ENCODE results near the gene RBBP7.

The RBBP7 gene

DNA sequence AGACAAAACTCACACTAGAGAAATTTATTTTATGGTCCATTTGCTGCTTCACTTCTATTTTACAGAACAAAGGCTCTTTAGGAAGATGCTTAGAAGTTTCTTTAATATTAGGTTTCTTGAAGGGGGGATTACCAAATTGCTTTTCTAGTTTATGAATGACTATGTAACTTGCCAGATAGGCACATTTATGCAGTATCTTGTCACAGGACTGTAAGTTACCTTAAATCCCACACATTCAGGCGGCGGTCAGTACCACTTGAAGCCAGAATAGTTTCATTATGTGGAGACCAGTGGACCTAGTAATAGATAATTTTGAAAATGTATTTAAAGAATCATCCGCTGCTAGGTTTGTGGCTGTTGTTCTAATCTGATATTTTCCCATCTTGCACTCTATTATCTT lies 18.3 kb downstream of the RBBP7 start:
- H3K36me3 ChIP-seq (replicated peaks), result peaks cover under 1% of the 10 kb centered on the region
- in situ Hi-C loops (cut with HindIII; ENCODE audit: low pct_ligation_motif_present, low sequenced_read_pairs), result no loop called here
- no peak overlapping the region for H3K27ac ChIP-seq
- DNase-seq, result no peak
- no peaks in the 10 kb centered on the region for H3K27me3 ChIP-seq (replicated peaks)
- no peak overlapping the region for H3K4me3 ChIP-seq (ENCODE audit: low read depth, low read length)
- TF ChIP-seq, protein P1, sequence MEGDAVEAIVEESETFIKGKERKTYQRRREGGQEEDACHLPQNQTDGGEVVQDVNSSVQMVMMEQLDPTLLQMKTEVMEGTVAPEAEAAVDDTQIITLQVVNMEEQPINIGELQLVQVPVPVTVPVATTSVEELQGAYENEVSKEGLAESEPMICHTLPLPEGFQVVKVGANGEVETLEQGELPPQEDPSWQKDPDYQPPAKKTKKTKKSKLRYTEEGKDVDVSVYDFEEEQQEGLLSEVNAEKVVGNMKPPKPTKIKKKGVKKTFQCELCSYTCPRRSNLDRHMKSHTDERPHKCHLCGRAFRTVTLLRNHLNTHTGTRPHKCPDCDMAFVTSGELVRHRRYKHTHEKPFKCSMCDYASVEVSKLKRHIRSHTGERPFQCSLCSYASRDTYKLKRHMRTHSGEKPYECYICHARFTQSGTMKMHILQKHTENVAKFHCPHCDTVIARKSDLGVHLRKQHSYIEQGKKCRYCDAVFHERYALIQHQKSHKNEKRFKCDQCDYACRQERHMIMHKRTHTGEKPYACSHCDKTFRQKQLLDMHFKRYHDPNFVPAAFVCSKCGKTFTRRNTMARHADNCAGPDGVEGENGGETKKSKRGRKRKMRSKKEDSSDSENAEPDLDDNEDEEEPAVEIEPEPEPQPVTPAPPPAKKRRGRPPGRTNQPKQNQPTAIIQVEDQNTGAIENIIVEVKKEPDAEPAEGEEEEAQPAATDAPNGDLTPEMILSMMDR (IDR thresholded peaks at IDR 0.05; ENCODE audit: low read depth, low read length, missing control alignments), result no peak

DNA sequence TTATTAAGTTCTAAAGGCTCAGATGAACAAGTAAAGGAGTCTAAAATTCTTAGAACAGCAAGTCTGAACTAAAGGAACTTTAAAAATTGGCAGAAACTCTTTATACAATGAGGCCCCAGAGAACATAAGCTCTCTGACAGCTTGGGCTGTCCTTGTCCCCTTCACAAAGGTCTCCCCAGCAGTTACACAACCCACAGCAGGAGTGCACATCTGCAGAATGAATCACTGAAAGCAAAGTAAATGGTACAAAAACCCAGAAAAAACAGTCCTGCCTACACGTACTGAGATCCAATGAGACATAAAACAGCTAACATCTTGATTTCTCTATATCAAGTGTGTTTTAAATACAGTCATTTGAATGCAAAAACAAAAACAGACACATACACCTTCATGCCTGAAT lies 18.7 kb downstream of the RBBP7 start:
- no peak overlapping the region for H3K4me3 ChIP-seq (ENCODE audit: low read depth, low read length)
- TF ChIP-seq, protein P1 (IDR thresholded peaks at IDR 0.05; ENCODE audit: low read depth, low read length, missing control alignments), result no peak
- no peaks in the 10 kb centered on the region for H3K27me3 ChIP-seq (replicated peaks)
- no peaks in the 10 kb centered on the region for H3K36me3 ChIP-seq (replicated peaks)
- in situ Hi-C loops (cut with HindIII; ENCODE audit: low pct_ligation_motif_present, low sequenced_read_pairs), result no loop called here
- no peak overlapping the region for H3K27ac ChIP-seq
- no peak for DNase-seq

DNA sequence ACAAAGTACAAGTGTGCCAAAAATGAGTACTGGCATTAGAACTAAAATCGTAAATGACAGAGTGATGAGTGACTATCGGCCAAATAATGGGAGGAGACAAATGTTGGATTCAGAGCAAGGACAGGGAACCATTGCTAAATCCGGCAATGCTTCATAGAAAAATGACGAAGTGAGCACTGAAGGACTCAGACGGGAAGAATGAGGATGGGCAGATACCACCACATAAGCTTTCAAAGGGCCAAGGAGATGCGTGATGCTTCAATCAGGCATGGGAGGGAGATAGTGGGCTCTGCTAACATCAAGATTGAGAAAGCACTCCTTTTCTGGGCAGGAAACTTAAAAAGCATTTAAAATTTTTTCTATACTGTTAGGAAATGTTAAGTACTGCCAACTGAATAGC lies 21.6 kb downstream of the RBBP7 start:
- H3K4me3 ChIP-seq (ENCODE audit: low read depth, low read length), result no peak overlapping the region
- no peaks in the 10 kb centered on the region for H3K27me3 ChIP-seq (replicated peaks)
- in situ Hi-C loops (cut with HindIII; ENCODE audit: low pct_ligation_motif_present, low sequenced_read_pairs), result no loop called here
- H3K27ac ChIP-seq, result no peak overlapping the region
- H3K36me3 ChIP-seq (replicated peaks), result peaks cover 14% of the 10 kb centered on the region
- TF ChIP-seq, protein P1 (IDR thresholded peaks at IDR 0.05; ENCODE audit: low read depth, low read length, missing control alignments), result no peak
- DNase-seq, result no peak

DNA sequence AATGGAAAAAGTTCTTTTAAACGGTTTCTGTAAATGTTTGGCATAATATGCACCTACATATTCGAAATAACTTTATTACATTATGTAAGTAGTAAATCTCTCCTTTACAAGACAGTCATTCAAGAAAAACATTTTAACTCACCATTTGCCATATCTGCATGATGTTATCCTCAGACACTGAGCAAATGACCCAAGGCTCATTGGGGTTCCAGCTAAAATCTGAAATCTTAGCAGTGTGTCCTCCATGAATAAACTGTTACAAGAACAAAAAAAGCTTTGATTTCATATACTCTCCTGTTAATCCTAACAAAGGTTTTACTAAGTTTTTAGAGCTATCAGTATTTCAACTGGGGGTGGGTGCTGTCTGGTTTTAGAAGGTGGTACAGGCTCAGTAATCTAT lies 24.5 kb downstream of the RBBP7 start:
- no peak overlapping the region for H3K4me3 ChIP-seq (ENCODE audit: low read depth, low read length)
- H3K27ac ChIP-seq, result no peak overlapping the region
- in situ Hi-C loops (cut with HindIII; ENCODE audit: low pct_ligation_motif_present, low sequenced_read_pairs), result no loop called here
- H3K27me3 ChIP-seq (replicated peaks), result no peaks in the 10 kb centered on the region
- TF ChIP-seq, protein P1 (IDR thresholded peaks at IDR 0.05; ENCODE audit: low read depth, low read length, missing control alignments), result no peak
- no peak for DNase-seq
- H3K36me3 ChIP-seq (replicated peaks), result peaks cover 23% of the 10 kb centered on the region

DNA sequence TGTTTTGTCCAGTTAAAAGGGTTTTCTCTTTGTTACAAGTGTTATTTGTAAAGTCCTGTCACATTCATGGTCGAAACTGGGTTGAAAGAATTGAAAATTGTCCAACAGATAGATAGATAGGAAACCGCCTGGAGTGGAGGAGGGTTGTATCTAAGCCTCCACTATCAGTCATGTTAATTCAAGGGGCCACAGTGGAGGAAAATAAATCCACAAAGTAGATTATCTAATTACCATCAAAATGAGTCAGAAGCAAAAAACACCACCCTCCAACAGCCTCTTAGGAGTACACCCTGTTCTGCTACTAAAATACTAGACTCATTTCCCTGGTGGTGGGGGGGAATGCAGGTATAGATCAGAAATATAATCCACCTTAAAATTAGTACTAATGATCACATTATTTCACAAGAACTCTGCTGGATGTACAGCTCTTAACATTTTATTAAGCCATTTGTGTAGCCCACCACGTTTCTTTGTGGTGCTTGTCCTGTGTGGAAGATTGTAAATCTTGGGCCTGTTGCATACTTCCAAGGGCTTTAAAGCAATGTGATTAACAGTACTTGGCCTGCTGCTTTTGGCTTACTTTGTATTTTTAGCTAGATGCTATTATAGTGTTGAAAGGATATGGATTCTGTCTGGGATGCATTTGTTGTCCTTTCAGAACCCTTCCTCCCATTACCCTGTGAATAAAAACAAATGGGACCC lies 26.8 kb downstream of the RBBP7 start:
- DNase-seq, result no peak
- no peaks in the 10 kb centered on the region for H3K27me3 ChIP-seq (replicated peaks)
- no peak overlapping the region for H3K4me3 ChIP-seq (ENCODE audit: low read depth, low read length)
- TF ChIP-seq, protein P1 (IDR thresholded peaks at IDR 0.05; ENCODE audit: low read depth, low read length, missing control alignments), result no peak
- H3K36me3 ChIP-seq (replicated peaks), result peaks cover 29% of the 10 kb centered on the region
- no peak overlapping the region for H3K27ac ChIP-seq
- in situ Hi-C loops (cut with HindIII; ENCODE audit: low pct_ligation_motif_present, low sequenced_read_pairs), result no loop called here

DNA sequence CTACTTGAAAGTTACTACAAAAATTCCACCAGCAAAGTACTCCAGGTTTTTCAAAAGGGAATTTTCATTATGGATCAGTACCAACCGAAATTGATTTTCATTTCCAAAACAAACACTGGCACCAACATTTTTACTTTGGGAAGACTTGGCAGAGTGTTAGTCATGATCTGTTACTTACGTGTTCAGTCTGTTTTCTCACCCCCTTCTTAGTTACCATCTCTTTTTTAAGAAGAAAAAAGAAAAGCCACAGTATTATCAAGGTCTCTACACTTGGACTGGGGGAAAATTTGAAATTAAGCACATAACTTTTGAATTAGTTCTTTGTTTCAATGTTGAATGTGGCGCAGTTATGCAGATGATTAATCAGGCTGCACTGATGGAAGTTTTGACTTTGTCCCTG lies 27.5 kb downstream of the RBBP7 start:
- DNase-seq, result no peak
- Histone ChIP-seq H3K4me3 (ENCODE audit: low read depth, low read length) (no peak overlapping the region), H3K27ac (no peak overlapping the region), H3K36me3 (replicated peaks) (peaks cover 29% of the 10 kb centered on the region), H3K27me3 (replicated peaks) (no peaks in the 10 kb centered on the region)
- in situ Hi-C loops (cut with HindIII; ENCODE audit: low pct_ligation_motif_present, low sequenced_read_pairs), result no loop called here
- TF ChIP-seq, protein P1 (IDR thresholded peaks at IDR 0.05; ENCODE audit: low read depth, low read length, missing control alignments), result no peak

All from brain microvascular endothelial cell (primary cell).